GM21576 (cell line): ENCODE measurements around the gene ASXL1.
"Not testable (repeated sequence)": the region's sequence is repeated elsewhere in the genome, so short reads cannot be mapped to it uniquely, and the experiment has no call there.

ENCODE experiments used
- ATAC-seq: cut with Tn5 transposase; IDR thresholded peaks from one replicate; pipeline ENCODE4 v1.9.1; 2021; ENCODE audit warnings: mild to moderate bottlenecking, moderate library complexity; ENCODE audit not compliant: unreplicated experiment

The ASXL1 gene

GRCh38 chr20:32357869-32358631 is at the start of gene ASXL1:
Gene ASXL1, plus strand, starts transcription at chr20:32358331. Its CDS starts 445 bp downstream, at chr20:32358776.
- peak; percentile 68 for ATAC-seq

GRCh38 chr20:32312718-32313424 is 45.3 kb upstream of the ASXL1 start:
- ATAC-seq: no peak

GRCh38 chr20:32314768-32315167 is 43.4 kb upstream of the ASXL1 start:
- no peak for ATAC-seq

GRCh38 chr20:32315399-32315798 is 42.7 kb upstream of the ASXL1 start:
- no peak for ATAC-seq

GRCh38 chr20:32315891-32316290 is 42.2 kb upstream of the ASXL1 start:
- no peak for ATAC-seq

- no peak for ATAC-seq
Measured at GRCh38 chr20:32316667-32317066, 41.5 kb upstream of the ASXL1 start.

GRCh38 chr20:32319100-32319499 is 39.0 kb upstream of the ASXL1 start:
- no peak for ATAC-seq

GRCh38 chr20:32320305-32320704 is 37.8 kb upstream of the ASXL1 start:
- no peak for ATAC-seq

- ATAC-seq: no peak
Measured at GRCh38 chr20:32321390-32321789, 36.7 kb upstream of the ASXL1 start.

GRCh38 chr20:32322260-32322659 is 35.9 kb upstream of the ASXL1 start:
- ATAC-seq: not testable (repeated sequence)

- ATAC-seq: not testable (repeated sequence)
Measured at GRCh38 chr20:32323761-32324160, 34.4 kb upstream of the ASXL1 start.

- no peak for ATAC-seq
Measured at GRCh38 chr20:32325706-32326503, 32.2 kb upstream of the ASXL1 start.

GRCh38 chr20:32326504-32326845 is 31.7 kb upstream of the ASXL1 start:
- no peak for ATAC-seq

- no peak for ATAC-seq
Measured at GRCh38 chr20:32327087-32327681, 30.9 kb upstream of the ASXL1 start.

- no peak for ATAC-seq
Measured at GRCh38 chr20:32329817-32330554, 28.1 kb upstream of the ASXL1 start.

- no peak for ATAC-seq
Measured at GRCh38 chr20:32330555-32330897, 27.6 kb upstream of the ASXL1 start.

GRCh38 chr20:32332614-32333013 is 25.5 kb upstream of the ASXL1 start:
- no peak for ATAC-seq

- peak; percentile 59 for ATAC-seq
Measured at GRCh38 chr20:32333181-32333987, 24.7 kb upstream of the ASXL1 start.

GRCh38 chr20:32333988-32334885 is 23.9 kb upstream of the ASXL1 start:
- no peak for ATAC-seq
